Right lobe of liver (tissue), 4 donors: Measurements from ENCODE around the gene DNM1L.

Source experiments
- CTCF ChIP-seq, 4 donors: fragments of 200-600 bp in 3 of 4; fragments of 450-650 bp in 1 of 4; IDR thresholded peaks; one replicate each; pipeline versions ENCODE4 v1.5.1 to v1.8.0; 2016 to 2022; ENCODE audit warnings: antibody characterized with exemption in 4 of 4, mild to moderate bottlenecking in 2 of 4
- POLR2A ChIP-seq: fragments of 450-650 bp; IDR thresholded peaks from one replicate; pipeline ENCODE4 v1.6.1; 2017; ENCODE audit warnings: antibody characterized with exemption, mild to moderate bottlenecking
- donor health status: DM: no; HTN: no; CAD: no.
- donor health status: DM: no; HTN: no; CAD: no.
- donor health status: DM: no; HTN: yes; CAD: no.

- TF ChIP-seq CTCF (IDR thresholded peaks at IDR 0.05) (no peak), POLR2A (no peak)
Measured at GRCh38 chr12:32706335-32707024, 27.4 kb downstream of the DNM1L start.
